NCI-H2171 (cell line): ENCODE results near the gene ZNF277.
"Not testable (repeated sequence)": the region's sequence is repeated elsewhere in the genome, so short reads cannot be mapped to it uniquely, and the experiment has no call there.

Experiments
- DNase-seq: peaks from one replicate; lab custom pipeline; 2025; lab: John Stamatoyannopoulos, UW

ZNF277 gene

DNA sequence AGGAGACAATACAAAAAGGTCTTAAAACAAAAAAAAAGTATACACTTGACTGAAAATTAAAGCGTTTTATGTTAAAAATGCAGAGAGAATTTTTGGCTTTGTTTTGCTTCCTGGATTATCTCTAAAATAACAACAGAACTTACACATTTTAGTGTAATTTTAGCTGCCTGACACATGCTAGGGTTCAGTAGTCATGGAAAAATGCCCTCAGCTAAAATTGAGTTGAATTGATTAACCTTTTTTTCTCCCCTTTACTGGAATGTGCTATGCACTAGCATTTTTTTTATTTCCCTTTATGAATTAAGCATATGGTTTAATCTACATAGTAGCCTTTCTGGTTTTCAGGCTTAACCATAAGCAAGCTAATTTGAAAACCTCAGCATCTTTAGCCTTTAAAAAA is 89.9 kb downstream of the ZNF277 start:
- DNase-seq, result no peak

DNA sequence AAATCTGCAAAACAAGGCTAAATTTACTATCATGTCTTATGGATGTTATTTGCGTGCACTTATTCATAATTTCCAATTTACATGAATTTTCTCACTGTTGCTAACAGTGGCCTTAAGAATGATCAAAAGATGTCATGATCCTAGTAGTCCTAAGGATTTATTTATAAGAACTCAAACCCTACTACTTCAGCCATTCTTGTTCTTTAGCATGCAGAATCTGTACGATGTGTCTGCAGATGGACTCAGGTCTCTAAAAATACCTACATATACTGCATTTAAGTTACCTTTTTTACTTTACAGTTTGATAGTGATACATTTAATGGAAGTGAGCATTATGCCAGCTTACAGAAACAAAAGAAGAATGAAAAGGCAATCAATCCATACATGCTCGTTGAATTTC is 91.2 kb downstream of the ZNF277 start:
- DNase-seq, result no peak

DNA sequence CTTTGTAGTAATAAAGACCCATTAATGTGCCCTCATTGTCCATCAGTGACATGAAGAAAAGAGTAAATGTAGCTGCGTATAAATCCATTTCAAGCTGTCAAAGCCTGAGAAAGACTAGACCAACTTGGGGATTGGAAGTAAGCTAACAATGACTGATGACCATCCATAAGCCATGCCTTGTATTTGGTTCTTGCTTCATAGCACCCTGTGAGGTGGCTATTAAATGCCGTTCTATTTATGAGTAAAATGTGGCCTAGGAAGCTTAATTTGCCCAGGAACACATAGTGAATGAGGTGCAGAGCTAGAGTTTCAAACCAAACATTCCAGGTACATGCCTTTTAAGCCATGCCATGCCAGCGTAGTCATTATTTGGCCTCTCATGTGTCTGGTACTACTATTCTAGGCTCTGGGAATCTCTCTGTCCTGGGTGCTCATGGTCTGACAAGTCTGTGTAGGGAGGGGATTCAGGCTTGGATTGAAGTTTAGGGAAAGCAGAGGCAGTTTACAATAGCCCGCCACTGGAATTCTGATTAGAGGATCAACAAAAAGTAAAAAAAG is 92.1 kb downstream of the ZNF277 start:
- DNase-seq, result no peak

DNA sequence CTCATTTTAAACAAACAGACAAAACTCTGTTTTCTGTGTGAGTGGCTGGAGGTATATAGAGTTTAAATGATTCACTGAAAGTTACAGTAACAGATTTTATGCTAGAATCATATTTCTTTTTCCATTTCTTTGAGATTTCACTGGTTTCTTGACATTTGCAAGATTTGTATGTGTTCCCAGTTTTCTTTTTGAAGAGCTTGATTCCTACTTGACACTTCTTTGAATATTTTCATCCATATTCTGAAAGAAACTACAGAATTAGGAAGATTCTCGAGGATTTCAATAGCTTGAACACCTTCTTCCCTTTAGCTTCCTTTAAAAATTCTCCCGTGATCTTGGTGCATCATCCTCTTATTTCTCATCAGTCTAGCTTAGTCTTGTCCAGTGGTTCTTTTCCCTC is 93.6 kb downstream of the ZNF277 start:
- no peak for DNase-seq

DNA sequence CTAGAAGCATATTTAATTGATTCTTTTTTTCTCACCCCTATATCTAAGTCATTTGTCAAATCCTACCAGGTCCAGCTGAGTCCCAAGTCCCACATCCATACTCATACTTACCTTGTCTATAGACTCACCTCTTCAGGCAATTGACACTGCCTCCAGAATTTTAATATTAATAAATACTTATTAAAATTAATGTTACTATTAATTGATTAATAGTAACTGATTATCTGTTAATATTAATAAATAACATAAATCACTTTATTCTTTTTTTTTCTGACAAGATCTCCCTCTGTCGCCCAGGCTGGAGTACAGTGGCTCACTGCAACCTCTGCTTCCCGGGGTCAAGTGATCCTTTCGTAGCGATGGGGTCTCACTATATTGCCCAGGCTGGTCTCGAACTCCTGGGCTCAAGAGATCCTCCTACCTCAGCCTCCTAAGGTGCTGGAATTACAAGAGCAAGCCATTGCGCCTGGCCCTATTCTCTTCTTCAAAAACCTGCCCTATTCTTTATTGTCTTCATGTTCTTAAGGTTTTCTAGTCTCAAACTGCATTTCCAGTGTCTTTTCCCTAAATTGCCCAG is 94.4 kb downstream of the ZNF277 start:
- DNase-seq, result no peak

DNA sequence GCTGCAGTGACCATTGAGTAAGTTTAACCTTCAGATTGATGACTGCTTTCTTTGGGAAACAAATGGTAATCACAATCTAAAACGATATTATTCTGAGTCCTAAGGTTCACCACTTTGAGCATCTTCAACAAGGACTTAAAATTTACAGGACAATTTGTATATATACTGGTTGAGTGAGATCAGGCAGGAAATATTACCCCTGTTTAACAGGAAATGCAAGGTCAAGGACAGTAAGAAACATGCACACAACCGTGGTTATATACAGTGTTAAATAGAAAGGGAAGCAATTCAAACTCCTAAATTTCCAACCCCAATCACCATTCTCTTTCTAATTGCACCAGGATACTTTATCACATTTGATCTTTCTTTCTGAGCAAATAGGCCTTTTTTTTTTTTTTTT is 96.1 kb downstream of the ZNF277 start:
- no peak for DNase-seq

DNA sequence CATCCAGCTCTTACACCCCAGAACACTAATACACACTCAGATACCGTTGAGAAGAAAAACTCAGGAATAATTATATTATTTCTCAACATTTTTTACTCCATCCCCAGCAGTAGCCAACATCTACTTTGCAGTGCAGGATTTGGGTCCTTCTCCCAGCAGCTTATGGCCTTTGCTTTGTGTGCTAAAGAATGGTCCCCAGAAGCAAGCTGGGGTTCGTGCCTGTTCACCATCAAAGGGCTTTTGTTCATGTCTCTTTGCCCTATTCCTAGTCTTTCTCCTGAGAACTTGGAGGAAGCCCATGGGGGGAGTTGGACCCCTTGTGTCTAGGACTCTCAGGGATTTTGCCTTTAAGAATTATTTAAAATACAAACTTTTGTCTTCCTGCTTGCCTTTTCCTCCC is 100.4 kb downstream of the ZNF277 start:
- DNase-seq, result no peak

DNA sequence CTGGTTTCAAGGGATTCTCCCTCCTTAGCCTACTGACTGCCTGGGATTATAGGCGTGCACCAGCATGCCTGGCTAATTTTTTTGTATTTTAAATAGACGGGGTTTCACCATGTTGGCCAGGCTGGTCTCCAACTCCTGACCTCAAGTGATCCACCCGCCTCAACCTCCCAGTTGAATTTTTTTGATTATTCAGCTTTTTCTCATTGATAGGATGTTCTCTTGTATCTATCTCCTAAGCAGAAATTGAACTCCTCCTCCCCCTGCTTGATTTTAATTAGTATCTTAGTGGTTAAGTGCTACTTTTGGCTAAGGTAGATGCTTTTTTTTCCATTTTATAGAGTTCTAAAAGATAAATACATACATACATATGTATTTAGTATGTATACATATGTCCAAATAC is 101.0 kb downstream of the ZNF277 start:
- DNase-seq, result no peak

DNA sequence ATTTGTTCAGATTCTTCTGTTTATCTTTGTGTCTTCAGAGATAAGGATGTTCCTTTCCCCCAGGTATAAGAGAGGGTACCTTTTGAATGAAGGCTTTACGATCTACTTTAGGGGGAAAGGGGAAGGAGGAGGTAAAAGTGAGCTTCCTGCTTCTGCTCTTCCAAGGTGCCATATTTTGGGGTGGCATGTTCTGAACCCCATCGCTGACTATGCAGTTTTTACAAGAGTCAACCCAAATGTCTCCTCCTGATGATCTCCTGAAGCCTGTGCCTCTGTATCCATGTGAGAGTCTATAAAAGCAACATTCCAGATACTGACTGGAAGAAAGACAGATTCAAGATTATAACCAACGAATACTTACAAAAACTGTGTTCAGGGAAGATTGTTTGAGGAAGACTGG is 102.5 kb downstream of the ZNF277 start:
- DNase-seq, result no peak

DNA sequence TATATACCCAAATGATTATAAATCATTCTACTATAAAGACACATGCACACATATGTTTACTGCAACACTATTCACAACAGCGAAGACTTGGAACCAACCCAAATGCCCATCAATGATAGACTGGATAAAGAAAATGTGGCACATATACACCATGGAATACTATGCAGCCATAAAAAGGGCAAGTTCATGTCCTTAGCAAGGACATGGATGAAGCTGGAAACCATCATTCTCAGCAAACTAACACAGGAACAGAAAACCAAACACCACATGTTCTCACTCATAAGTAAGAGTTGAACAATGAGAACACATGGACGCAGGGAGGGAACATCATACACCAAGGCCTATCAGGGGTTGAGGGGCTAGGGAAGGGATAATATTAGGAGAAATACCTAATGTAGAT is 110.3 kb downstream of the ZNF277 start:
- DNase-seq, result not testable (repeated sequence)

DNA sequence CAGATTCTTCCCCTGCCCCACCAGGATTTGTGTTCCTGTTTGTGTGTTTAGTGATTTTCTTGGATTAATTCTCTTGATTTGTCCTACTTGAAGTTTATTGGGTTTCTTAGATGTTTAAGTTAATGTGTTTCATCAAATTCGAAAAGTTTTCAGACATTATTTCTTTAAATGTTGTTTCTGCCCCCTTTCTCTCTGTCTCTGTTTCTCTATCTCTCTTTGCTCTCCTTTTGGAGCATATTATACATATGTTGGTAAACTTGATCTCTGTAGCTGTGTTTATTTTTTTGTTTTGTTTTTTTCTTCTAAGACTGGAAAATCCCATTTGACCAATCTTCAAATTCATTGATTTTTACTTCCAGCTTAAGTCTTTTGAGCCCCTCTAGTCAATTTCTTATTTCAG is 115.6 kb downstream of the ZNF277 start:
- no peak for DNase-seq

DNA sequence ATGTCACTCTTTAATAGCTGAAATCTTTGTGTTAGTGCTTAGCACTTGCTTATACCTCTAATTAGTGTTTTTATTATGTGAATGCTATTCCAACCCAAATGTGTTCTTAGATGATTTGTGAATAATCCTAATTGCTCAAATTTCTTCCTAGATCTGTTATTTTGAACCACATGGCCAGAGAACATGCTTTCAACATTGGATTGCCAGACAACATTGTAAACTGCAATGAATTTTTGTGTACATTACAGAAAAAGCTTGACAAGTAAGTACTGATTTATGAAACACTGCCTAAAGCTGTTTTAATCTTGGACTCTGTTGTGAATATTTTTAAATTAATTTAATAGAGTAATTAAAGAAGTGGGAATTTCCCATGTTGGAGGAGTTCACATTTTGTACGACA is 121.1 kb downstream of the ZNF277 start:
- DNase-seq, result no peak

DNA sequence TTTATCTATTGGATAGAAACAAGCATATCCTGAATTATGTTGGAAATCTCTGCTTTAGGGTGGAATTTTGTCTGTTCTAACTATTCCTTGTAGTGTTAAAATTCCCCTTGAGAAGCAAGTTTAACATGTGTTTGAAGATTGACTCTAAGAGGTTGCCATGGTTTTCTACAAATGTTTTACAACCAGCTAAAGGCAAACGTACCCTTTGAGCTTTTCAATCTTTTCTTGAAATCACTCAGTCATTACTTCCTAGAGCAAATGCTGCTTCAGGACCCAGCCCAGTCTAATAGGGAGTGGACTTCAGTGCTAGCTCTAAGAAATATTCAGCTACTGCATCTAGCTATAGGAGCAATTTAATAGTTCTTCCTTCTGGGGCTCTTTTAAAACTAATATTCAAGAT is 125.0 kb downstream of the ZNF277 start:
- no peak for DNase-seq

DNA sequence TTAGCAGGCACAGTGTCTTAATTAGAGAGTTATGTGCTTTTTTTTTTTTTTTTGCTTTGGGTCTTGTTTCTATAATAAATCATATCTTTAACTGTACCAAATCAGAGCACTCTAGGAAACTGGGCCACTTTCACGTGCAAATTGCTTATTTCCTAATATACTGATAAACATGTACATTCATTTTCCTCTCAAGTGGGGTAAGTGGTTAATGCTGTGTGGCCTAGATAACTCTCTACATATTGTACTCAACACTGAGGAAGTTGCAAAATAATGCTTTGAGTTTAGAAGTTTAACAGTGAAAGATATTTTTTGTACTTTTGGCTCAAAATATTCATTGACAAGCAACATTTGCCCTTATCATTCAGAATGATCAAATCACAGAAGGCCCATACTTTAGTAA is 127.9 kb downstream of the ZNF277 start:
- no peak for DNase-seq

DNA sequence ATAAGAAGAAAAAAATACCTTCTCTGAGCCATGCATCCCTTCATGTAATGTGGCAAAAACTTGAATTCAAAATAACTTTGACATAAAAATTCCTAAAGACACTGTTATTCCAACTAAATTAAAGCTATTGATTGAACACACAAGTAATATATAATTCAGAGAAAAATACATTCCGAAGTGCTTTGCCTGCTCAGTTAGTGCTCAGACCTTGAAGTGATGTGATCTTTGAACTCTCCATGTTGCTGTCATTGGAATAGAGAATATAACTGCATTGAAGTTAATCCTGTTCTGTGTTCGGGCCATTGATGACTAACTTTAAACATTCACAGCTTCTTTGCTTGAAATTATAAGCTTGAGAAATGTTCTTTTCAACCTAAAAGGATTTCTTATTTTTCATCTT is 129.8 kb downstream of the ZNF277 start:
- no peak for DNase-seq

DNA sequence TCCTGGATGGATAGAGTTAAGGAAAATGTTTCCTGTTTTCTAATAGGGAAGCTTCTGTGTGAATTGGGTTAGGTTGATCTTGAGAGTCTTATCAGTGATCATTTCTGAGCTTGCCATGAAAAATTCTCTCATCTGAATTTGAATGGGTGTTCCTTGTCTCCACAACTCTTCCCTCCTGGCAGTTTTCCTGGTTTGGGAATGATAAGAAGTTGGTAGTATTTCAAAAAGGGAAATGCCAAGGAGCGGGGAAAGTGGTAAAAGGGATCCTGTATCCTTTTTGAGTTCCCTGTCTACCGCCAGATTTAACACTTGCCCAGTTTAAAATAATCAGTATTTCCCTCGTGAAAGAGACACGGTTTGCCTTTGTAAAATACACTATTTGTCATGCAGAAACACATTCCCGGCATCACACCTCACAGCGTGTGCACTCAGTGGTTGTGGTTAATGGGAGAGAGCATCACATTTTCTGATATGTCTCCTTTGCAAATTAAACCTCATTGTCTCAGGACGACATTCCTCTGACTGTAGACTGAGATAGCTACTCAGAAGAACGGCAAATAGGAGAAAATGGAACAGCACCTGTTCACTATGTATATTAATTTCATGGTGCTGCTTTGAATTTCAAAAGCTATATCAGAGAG is 130.6 kb downstream of the ZNF277 start:
- DNase-seq, result no peak

DNA sequence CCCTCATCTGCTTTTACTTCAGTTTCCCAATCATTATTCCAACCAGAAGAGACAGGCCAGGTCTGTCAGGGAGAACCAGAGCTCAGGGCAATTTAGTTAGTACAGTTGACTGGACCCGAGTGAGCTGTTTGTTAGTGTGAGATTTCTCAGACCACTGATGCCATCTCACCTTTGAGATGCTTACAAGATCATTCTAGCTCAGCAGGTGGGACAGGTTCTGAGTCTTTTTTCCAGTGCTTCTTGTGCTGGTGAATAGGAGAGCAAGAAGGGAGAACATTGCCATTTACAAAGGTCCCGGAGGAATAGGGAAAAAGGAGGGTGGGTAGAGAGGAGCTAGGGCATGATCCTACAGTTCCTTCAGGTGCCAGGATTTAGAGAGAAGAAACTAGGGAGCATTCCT is 131.4 kb downstream of the ZNF277 start:
- DNase-seq, result no peak

DNA sequence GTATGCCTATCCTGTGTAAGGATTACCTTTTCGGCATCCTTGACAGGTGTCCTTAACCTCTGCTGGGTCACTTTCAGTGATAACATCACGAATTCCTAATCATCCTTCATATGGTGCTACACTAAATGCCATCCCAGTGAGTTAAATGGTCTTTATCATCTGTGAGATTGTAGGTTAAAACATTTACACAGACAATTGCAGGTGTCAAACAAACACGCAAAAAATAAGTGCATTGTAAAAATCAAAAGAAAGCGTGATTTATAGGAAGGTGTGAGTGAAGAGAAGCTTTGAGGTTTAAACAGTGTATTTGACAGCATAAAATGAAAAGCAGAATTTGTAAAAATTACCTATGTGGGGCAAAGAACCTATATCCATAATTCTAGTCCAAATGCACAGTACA is 132.3 kb downstream of the ZNF277 start:
- DNase-seq, result no peak

DNA sequence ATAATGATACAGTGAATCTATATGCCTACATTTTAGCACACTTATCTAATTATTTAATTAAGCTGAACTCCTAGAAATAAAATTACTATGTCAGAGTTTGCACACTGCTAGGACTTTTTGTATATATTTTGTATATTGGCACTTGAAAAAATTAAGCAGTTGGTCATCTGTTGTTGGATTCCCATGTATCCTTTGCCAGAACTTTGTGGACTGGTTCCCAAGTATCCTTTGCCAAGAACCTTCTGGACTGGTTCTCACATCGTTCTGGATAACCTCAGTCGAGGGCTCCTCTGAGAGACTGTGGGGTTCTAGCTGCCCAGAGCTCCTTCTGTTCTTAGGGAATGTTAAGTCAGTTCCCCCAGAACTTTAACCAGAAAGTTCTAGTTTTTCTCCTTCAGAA is 135.0 kb downstream of the ZNF277 start:
- DNase-seq, result no peak

DNA sequence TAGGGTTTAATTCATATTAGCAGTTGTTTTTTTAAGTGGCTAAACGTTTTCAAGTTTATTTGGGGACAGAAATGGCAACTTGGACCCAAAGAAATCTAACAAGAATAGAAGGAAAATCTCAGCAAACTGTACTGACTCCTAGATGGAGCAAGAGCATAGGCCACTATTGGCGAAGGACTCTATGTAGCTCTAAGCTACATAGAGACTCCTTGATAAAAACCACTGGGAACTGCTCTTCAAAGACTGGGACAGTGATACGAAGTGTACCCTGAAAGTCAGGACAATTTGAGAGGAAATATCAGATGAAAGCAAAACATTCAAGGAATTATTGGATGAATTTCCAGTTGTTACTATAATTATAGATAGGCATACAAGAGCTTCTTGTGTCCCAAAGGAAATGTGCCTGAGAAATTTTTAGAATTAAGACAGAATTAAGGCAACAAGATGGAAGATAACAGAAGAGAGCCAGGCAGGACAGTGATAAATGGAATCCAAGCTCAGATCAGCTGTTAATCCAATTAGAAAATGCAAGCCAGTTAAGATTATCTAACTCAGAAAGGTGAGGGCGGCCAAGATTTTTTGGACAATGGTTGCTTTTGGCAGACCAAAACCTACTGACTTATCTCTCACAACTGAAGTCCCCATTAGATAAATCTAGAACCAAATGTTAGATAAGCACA is 140.0 kb downstream of the ZNF277 start:
- DNase-seq, result no peak

DNA sequence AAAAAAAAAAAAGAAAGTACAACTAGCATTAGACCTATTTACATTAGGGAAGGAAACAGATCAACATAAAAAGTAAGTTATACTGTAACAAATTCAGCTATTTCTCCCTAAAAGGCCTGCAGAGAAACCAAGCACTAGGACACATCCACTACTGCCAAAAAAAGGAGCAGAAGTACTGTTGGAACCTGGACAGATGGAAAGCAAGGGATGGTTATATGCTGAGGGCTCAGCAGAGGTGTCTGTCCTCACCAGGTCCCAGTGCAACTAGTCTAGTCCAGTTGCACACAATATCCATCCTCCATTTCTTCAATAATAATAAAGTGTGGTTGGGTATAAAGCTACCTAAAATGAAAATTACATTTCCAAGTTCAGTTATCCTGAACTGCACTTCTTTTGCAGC is 140.6 kb downstream of the ZNF277 start:
- DNase-seq, result no peak

DNA sequence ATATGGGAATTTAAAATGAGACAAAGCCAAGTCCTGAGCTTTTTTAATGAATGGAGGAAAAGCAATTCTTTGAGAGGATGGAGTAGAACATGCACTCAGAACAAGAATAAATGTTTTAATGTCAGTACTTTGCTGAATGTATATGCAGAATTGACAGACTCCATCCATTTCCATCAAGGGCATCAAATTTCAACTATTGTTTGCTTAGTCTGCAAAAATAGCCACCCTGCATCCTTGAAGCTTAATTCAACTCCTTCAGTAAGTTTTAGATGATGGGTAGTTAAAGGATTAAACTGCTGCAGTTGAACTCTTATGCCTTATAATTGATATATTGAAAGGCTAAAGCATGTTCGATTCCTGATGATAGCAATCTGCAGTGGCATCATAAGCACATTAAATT is 144.1 kb downstream of the ZNF277 start:
- no peak for DNase-seq

DNA sequence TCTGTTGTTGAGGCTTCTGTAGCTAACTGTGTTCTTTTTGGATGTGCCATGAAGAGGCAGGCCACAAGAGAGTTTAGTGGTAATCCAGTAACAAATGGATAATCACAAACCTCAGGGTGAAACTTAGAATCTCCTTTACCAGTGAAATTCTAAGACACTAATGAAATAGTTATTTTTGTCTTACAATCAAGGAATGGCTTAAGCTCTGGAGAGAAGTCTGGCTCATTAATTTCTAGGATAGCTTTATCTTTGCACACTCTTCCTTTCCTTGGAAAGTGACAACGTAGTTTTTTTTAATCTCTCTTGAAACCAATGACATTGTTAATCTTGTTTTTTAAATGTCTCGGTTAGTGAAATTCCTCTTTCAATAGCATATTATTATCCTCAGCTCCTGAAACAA is 150.1 kb downstream of the ZNF277 start:
- DNase-seq, result no peak

DNA sequence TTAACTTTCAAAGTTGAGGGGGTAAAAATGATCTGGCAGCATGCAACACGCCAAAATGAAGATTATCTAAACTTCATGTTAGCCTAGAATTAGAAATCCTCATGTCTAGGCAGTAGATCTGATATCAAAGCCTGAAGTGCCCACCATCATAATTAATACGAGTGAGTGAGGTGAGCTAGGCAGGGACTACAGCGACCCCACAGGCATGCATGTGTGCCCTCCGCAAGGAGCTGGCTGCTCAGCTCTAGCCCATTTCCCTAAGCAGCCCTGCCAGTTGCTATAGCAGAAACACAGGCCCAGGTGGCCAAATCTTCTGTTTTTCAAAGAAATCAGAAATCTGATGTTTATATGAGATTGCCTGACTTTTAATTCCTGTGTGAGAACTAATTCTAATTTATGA is 150.6 kb downstream of the ZNF277 start:
- no peak for DNase-seq
